HG02852 (cell line): ENCODE measurements around the gene HGFAC.
"Not testable (repeated sequence)": the region's sequence is repeated elsewhere in the genome, so short reads cannot be mapped to it uniquely, and the experiment has no call there.

Source experiments
- ATAC-seq: cut with Tn5 transposase; IDR thresholded peaks from one replicate; pipeline ENCODE4 v1.9.1; 2021; ENCODE audit warnings: mild to moderate bottlenecking, moderate library complexity; ENCODE audit not compliant: unreplicated experiment

HGFAC gene

GRCh38 chr4:3440011-3440410 is 1.8 kb upstream of the HGFAC start:
- ATAC-seq = no peak

GRCh38 chr4:3440979-3441500 is 728 bp upstream of the HGFAC start:
- ATAC-seq = no peak

DNA sequence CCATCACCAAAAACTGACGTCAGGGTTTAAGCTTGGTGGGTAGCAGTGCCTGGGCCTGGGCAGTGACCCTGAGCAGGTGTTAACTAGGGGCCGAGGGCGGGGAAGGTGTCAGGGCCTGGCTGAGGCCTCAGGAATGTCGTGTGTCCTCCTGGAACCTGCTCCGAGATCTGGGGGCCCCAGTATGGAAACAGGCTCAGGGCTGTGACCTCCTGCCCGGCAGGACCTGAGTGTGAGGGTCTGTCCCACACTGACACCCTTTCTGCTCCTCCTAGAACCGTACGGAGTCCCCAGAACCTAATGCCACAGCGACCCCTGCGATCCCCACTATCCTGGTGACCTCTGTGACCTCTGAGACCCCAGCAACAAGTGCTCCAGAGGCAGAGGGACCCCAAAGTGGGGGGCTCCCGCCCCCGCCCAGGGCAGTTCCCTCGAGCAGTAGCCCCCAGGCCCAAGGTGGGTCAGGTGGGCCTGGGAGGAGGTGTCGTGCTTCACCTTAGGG is 741 bp downstream of the HGFAC start:
- no peak for ATAC-seq

DNA sequence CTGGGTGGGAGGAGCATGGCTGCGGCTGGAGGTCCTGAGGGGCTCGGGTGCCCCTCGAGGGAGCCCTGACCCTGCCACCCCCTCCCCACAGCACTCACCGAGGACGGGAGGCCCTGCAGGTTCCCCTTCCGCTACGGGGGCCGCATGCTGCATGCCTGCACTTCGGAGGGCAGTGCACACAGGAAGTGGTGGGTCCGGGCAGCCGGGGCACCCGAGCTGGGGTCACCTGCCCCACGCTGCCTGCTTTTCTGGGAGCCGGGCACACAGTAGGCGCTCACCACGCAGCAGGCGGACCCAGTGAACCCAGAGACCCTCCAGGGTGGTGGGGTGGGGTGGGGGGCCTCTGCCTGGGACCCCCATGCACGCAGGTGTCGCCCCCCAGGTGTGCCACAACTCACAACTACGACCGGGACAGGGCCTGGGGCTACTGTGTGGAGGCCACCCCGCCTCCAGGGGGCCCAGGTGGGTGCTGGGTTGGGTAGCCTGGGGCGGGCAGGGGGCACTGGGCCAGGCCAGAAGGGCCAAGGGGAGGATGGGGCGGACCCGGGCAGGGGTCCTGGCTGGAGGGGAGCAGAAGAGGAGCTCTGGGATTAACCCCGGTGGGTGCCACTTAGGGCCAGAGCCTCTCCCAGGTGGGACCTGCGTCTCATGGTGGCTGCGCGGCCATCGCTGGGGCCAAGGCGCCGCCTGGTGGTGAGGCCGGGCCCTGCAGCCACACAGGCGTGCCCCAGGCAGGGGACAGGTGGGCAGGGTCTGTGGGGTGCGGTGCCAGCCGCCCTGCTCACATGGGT is 1.4 kb downstream of the HGFAC start:
- peak; percentile 56 for ATAC-seq

DNA sequence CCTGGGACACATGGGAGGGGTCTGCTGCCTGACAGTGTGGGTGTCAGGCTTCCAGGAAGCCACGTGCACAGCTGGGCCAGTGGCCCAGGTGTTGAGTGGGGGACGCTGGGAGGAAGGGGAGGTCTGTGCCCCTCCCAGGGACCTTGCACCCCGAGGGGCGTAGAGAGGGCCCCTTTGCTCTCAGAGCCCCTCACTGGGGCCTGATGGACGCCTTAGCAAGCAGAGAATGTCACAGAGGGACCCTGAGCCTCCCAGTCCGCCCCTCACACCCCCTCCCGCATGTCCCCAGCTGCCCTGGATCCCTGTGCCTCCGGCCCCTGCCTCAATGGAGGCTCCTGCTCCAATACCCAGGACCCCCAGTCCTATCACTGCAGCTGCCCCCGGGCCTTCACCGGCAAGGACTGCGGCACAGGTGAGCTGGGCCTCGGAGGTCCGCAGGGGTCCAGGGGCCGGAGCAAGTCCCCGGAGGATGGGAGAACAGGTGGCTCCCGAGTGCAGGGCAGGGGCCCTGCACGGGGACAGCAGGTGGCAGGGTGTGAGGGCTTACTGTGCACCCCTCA is 2.1 kb downstream of the HGFAC start:
- ATAC-seq = no peak

- ATAC-seq = no peak
Measured at GRCh38 chr4:3444351-3445110, 2.8 kb downstream of the HGFAC start.

DNA sequence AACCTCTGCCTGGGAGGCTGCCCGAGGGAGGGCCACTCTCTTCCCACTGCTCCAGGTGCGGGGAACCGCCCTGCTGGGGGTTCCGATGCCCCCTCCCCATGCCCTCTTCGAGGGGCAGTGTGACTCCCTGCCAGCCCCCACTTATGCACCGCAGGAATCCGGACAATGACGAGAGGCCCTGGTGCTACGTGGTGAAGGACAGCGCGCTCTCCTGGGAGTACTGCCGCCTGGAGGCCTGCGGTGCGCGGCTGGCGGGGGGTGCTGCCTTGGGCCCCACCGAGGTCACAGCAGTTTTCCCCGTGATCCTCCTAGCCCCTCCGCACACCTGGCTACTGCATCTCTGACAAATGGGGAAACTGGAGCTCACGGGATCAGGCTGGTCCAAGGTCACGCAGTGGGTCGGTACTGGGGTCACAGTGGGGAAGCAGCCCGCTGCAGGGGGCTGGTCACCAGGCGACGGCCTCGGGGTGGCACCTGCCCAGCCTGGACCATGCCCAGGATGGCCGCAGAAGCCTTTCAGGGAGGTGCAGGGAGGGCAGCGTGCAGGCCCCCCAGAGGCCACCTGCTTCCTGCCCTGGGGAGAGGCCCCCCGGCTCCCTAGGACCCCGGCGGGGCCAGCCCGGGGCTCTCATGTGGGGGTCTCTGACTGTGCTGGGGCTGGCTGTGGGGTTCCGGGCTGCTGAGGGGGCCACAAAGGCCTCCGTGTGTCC is 3.5 kb downstream of the HGFAC start:
- ATAC-seq = no peak

GRCh38 chr4:3445829-3446545 is 4.2 kb downstream of the HGFAC start:
- ATAC-seq = no peak

DNA sequence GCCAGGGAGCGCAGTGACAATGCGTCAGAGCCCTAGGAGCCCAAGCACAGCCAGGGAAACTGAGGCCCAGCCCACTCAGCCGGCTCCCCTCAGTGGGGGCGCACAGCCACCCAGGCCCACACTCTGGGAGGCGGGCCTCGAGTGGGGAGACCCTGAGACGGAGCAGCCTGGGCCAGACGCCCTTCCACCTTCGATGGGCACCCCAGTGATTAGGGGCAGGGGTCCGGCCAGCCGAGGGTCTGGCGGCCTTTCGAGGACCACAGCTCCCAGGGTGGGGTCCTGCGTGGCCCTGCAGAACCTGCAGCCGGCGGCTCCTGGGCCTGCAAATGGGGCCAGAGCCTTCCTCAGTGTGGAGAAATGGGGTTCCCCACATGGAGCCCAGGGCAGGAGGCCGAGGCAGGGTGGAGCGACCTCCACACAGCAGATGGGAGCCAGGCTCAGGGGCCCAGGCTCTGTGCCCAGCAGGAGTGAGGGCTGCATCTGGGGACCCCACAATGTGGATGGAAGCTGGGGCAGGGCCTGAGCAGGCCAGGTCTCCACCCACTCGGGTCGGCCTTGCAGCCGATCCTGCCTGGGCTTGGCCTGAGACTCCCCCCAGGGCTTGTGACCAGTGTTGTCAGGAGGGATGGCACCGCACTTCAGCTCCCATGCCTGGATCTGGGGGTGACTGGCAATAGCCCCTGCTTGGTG is 5.0 kb downstream of the HGFAC start:
- no peak for ATAC-seq

- no peak for ATAC-seq
Measured at GRCh38 chr4:3447431-3448395, 5.9 kb downstream of the HGFAC start.

GRCh38 chr4:3449047-3449573 is 7.3 kb downstream of the HGFAC start:
- ATAC-seq = no peak

DNA sequence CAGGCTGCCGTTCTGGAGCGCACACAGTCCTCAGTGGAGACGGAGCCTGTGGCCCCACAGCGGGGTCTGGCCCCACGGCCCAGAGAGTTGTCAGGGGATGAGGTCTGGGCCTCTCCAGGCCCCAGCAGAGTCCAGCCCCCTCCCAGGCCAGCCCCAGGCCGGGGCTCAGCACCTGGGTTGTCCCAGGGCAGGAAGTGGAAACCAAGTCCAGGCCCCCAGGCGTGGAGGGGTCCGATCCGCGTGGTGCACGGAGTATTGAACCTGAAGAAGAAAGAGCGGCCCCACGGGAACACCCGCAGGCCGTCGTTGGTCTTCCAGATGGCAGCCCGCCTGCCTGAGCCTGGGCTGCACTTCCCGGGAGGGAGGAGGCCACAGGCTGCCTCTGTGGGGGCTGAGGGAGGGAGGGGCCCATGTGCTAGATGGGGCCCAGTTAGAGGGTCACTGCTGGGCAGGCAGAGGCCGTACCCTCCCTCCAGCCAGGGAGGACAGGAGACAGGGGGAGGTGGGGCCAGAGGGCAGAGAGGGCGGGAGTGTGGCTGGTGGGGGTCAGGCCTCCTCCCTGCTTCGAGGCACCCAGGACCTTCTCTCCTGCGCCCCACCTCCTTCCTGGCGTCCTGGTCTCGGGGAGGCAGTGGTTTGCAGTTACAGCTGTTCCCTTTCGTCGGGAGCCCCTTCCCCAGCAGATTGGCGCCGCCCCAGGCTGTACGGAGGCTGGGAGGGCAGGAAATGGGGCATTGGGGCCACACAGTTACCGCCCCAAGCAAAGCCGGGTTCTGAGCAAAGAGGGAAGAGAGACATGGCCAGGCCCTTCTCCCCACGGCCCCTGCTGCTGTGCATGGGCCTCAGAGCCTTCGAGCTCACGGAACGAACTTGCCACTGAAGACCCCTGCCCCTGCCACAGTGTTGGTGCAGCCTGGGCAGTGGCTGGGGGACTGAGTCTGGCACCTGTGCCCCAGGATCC is 8.1 kb downstream of the HGFAC start:
- ATAC-seq = no peak

DNA sequence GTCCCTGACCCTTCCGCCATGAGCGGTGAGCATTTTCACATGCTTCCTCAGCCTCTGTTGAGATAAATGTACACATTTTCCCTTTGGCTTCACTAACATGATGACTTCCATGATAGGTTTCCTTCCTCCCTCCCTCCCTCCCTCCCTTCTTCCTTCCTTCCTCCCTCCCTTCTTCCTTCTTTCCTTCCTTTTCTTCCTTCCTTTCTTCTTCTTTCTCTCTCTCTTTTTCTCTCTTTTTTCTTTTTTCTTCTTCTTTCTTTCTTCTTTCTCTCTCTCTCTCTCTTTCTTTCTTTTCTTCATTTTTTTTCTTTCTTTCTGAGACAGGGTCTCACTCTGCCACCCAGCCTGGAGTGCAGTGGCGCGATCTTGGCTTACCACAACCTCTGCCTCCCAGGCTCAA is 8.9 kb downstream of the HGFAC start:
- no peak for ATAC-seq

GRCh38 chr4:3451956-3452355 is 10.2 kb downstream of the HGFAC start:
- no peak for ATAC-seq

GRCh38 chr4:3452376-3452775 is 10.6 kb downstream of the HGFAC start:
- ATAC-seq = no peak

DNA sequence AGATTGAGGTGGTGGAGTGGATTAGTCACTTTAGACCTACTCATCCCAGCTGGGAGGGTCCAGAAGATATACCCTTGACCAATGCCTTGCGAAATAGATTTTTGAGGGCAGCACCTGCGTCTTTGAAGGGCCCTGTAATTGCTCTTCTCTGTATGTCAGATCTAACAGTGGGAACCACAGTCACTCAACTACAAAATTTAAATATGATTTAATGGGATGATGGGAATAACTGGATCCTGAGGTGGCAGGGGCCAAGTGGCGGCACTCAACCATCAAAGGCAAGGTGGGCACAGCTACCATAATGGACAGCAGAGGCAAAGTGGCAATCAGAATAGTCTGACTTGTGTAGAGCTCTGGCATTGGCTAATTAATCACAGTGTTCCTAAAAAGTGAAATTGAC is 13.8 kb downstream of the HGFAC start:
- not testable (repeated sequence) for ATAC-seq

DNA sequence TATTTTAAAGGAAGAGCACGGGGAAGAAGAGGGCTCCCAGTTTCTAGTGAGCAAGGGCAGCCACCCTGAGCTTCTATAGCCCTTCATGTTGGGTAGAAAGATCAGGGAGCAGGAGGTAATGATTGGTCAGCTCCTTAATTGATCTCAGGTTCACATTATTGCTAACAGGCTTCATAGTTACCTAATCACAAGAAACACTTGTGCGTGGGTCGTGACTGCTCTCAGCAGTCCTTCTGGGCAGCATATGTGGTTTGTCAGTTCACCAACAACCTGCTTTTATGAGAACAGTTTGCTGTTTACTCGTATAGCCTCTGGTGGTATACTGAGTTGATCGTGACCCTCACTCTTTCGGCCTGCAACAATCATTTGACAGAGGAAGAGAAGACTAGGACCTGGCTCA is 16.6 kb downstream of the HGFAC start:
- ATAC-seq = no peak
